NCI-H526 treated with DMSO at 0.1 percent for 48 hours (cell line): ENCODE measurements around the gene HOTAIR.

Source experiments
- DNase-seq: peaks from one replicate; lab custom pipeline; 2025; lab: John Stamatoyannopoulos, UW

Gene HOTAIR

DNA sequence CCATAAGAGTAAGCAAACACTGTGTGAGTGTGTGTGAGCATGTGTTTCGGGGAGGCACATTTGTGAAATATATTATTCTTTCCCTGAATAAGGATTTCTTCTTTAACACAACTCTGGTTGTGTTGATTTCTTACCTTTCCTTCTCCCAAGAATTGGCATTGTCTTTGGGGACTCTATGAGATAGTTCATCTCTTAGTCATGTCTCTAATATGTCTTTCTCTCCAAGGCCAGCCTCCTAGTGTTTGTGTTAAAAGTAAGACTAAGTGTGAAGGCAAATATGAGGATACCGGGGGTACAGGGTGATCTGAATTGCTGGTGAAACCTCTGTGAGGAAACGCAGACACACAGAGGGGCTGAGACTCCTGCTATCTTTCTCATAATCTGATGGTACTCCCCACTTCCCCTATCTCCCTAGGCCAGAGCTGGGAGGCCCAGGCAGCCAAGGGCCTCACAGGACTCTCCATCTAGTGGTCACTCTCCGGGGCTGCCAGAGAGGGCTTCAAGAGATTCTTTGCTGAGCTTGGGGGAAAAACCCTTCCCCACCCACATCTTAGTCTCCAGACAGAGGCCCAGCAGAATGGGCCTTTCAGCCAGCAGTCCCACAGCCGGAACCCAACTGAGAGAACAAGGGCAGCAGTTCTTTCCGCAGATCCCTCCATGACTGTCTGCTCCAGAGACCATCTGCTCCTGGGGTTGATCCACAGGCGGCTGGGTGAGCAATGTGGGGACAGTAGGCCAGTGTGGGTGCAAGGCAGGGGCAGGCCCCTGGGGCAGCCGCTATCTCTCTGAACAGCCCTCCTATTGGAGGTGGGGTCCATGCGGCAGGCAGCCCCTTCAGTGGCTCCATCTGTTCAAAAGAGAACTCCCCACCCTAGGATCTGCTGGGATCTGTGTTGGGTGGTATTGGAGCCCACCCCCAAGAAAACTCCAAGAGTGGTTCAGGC lies 25.8 kb downstream of the HOTAIR start:
- DNase-seq: no peak

DNA sequence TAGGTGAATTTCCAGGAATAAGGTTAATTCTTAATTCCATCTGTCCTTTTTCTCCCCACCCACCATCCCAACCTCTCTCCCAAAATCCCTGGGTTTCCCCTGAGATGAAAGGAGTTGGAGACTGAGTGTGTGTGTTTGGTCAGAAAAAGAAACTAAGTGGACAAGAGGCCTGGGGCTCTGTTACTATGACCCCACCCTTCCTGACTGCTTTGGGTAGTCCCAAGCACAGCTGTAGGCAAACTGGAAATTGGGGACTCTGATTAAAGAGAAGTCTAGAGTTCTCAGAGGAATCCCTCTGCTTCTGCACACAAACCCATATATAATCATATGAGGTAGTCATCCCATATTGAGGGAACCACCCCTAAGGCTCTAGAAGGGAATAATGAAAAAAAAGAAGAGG lies 27.0 kb downstream of the HOTAIR start:
- DNase-seq: no peak

- DNase-seq: no peak
These were observed 29.6 kb downstream of the HOTAIR start for GRCh38 chr12:53944907-53945847.

GRCh38 chr12:53944209-53944608 lies 30.5 kb downstream of the HOTAIR start:
- DNase-seq: no peak

DNA sequence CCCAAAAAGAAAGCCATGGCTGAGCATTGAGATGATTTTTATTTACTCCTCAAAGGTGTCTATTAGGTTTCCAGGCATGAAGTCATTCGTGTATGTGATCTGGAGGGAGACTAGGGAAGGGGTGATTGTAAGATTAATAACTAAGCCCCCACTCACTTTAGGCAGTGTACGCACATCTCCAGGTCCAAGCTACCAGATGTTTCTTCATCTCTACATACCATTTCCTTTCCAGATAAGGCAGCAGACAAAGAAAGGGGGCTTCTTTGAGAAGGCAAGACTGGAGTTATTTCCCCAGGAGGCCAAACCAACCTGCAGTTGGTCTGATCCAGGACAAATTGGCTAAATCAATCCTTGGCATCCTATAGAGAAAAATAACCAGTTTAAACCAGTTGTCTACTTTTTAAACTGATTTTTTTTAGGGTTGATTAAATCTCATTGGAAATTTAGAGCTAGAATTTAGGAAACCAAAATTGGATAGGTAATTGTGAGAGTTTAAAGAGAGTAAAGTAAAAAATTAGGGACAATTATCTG lies 32.2 kb downstream of the HOTAIR start:
- DNase-seq: no peak

GRCh38 chr12:53941750-53942149 lies 33.0 kb downstream of the HOTAIR start:
- DNase-seq: no peak

- DNase-seq: no peak
These were observed 33.6 kb downstream of the HOTAIR start for GRCh38 chr12:53941187-53941586.

GRCh38 chr12:53940443-53941014 lies 34.2 kb downstream of the HOTAIR start:
- DNase-seq: no peak

DNA sequence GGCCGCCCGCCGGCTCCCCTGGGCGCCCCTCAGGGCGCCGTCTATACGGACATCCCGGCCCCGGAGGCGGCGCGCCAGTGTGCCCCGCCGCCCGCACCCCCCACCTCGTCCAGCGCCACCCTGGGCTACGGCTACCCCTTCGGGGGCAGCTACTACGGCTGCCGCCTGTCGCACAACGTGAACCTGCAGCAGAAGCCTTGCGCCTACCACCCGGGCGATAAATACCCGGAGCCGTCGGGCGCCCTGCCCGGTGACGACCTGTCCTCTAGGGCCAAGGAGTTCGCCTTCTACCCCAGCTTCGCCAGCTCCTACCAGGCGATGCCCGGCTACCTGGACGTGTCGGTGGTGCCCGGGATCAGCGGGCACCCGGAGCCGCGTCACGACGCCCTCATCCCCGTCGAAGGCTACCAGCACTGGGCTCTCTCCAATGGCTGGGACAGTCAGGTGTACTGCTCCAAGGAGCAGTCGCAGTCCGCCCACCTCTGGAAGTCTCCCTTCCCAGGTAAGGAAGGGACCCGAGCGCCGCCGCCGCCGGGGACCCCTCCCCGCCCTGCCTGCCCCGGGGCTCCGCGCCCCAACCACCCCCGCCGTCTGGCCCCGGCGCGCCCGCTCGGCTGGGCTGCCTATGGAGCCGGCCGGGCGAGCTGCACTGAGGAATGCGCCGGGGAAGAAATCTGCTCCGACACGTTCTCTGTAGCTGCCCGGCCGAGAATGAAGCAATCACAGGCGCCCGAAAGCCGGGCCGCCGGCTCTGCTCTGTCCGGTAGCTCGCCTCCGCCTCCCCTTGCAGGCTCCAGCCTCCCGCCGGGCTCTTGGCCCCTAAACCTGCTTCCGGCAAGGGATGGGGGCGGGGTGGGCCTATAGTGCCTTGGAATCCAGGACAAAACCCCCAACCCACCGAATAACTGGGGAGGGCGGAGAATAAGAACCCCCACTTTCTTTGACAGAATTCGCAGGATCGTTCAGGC lies 35.3 kb downstream of the HOTAIR start:
- no peak for DNase-seq

DNA sequence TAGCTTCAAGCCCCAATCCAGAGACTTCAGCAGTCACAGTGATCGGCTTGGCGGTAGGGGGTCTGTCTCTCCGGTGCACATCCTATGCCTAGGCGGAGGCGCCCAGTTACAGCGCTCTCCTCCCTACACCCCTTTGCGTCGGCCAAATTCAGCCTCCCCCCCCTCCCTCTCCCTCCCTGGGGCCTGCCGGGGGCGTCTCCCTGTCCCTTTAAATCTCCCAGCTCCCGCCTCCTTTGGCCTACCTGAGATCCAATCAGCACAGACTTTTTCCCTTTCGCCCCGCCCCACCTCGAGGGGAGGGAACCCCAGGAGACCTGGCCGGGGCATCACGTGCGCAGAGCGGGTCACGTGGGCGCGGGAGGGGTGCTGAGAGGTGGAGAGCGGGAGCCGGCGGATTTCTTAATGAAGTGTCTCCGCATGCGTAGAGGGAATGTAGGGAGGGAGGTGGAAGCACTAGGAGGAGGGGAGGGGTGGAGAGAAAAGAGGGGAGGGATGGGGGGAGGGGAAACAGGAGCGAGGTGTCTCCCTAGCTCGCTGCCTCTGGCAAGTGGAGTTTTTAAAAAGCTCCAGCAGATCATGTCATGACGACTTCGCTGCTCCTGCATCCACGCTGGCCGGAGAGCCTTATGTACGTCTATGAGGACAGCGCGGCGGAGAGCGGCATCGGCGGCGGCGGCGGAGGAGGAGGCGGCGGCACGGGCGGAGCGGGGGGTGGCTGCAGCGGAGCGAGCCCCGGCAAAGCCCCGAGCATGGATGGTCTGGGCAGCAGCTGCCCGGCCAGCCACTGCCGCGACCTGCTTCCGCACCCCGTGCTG lies 36.2 kb downstream of the HOTAIR start, which contains the start of gene HOXC13:
HOXC13 (plus strand) TSS at position 506 of the 815 bp plus-strand sequence; CDS start at position 582, 76 bp downstream.
- peak; percentile 98 for DNase-seq

- DNase-seq: no peak
These were observed 37.0 kb downstream of the HOTAIR start for GRCh38 chr12:53937596-53938325.

DNA sequence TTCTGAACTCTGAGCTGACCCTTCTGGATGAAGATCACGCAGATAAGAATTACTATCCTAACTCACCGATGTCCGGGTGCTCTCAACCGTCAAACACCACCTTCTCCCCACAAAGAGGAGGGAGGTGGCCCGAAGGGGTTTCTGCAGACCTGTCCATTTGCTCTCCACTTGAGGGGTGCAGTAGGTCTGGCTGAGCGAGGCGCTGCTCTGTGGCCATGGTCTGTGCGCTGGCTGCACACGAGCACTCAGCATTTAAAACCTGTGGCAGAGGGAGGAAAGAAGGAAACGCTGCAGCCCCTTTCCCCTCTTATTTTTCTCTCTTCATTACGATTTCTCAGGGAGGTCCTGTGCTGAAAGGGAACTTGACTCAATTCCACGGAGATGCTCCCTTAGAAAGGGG lies 37.7 kb downstream of the HOTAIR start:
- no peak for DNase-seq

DNA sequence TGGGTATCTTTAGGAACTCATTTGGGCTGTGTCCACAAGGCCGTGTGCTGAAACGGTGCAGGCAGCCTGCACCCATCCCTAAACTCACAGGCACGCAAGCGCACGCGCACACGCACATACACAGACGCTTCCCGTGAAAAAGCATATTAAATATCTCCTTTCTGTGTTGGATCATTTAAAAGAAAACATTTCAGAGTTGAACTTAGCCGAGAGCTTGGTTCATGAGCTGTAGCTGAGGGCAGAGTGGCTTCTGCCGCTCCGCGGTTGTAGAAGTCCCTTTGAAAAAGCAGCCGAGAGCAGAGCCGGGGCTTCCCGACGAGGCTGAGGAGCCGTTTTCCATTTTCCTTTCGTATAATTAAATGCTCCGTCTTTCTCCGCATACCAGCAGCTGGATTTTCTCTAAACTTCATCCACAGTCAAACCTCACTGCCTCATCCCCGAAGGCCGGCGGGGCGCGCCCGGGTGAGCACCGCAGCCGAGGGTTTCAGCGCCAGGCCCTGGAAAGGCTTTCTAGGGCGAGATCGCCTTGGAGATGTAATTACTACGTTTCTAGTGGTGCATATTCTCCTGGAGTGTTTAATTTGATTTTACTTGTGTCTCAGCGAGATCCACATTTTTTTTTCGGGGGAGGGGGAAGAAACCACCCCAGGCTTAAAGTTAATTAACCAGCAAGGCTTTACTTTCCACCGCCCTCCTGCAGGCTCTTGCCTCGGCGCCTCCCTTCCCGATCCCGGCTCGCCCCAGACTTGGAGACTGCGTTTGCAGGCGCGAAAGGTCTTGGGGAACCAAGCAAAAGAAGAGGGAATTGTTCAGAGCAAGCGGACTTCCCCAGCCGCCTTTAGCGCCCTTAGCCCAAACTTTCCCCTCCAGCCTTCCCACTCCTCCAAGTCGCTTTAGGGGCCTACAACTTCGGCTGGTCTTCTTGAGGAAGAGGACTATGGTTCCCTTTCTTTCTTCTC lies 39.1 kb downstream of the HOTAIR start:
- no peak for DNase-seq

- no peak for DNase-seq
These were observed 41.8 kb downstream of the HOTAIR start for GRCh38 chr12:53932915-53933314.

DNA sequence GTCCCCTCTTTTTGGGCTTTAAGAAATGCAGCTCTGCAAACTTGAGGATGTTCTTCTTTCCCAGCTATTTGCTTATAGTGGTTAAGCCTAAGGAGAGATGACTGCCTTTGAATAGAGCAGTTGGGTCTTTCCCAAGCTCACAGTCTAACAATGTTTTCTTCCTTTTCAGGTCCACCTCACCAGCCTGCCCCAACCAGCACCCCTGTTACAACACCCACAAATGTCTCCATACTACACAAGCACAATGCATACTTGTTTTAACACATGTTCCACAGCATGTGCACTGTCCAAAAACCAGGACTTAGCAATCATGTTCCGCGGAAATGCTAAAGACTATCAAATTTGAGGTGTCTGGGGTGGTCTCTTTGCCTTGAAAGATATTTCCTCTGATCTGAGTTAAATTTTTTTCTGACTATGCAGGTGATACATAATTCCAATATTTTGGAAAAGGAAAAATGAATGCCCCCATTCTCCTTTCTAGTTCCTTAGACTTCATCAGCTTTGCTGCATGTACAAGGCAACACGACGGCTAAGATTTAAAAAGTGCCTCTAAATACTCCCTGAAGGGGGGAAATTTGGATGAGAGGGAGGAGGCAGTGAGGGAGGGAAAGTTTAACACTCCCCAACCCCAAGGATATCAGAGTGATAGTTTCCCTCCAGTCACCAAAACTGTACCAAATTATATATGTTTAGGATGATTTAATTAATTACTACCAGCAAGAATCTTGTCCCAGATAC lies 42.7 kb downstream of the HOTAIR start:
- DNase-seq: no peak

DNA sequence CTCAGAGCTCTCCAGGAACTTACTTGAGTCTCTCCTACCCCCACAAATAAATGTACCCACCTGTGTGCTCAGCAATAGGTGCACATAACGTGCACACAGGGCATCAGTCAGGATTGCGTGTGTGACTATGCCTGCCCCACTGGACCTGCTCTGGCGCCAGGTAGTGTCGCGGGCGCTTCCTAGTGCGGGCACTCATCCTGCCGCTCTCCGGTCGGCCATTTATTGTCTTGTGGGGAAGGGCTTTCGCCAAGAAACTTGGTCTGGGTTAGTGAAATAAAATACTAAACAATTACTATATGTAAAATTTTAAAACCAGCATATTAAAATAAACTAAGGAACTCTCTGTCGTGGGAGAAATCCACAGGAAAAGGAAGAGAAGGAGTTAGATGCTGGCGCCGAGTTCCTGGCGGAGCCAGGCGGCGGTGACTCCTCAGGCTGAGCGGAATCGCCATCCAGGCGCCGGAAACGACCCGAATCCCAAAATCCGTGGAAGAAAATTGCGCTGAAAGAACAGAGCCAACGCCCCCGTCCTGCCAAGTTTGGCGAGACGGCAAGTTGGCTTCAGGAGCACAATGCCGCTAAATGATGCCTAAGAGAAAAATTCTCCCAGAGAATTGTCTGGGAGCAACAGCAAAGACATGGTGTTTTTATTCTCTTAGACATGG lies 44.0 kb downstream of the HOTAIR start:
- no peak for DNase-seq

DNA sequence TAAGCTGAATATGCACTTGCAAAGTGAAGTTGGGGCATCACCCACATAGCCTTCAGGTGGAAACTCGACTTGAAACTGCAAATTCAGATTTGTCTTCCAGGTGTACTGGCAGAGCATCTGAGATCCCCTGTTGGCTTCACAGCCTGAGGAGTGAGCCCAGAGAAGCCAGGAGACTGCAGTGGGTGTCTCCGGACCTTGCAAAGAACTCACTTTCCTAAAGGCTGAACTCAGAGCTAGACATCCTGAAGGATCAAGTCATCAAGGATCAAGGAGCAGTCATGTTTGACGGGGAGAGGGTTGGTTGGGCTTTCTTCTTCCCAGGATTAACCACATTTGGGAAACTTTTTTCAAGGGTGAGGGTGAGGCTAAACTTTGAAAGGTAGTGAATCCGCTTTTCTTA lies 45.2 kb downstream of the HOTAIR start:
- DNase-seq: no peak
